ENCODE results near the gene CBX4. TPM values are rescaled to one million over a fixed set of nuclear protein-coding genes. Genes with fewer than 3 reads are reported as not detected.

Gene CBX4
- total and polyA plus RNA-seq, 2 of the 13 experiments (the other 11 are each of a cell fraction or from before 2014, with no cell fraction given), result 25.8 to 50.8 TPM

GRCh38 chr17:79839356-79840268 is at the start of gene CBX4 (continued):
- TF ChIP-seq SIN3A (IDR thresholded peaks at IDR 0.05; ENCODE audit: borderline replicate concordance, low read depth, low read length) (peak; percentile 54; the same call in 1 of the 2 replicates), ETS1 (CRISPR knock-in tag; IDR thresholded peaks at IDR 0.05) (no peak), ZFP62 (CRISPR knock-in tag; IDR thresholded peaks at IDR 0.05) (no peak), EEA1 (CRISPR knock-in tag; IDR thresholded peaks at IDR 0.05; ENCODE audit: borderline replicate concordance) (peak; percentile 67; the same call in 1 of the 2 replicates), CHCHD3 (CRISPR knock-in tag; IDR thresholded peaks at IDR 0.05) (no peak; the same call in 1 of the 2 replicates), ZNF746 (CRISPR knock-in tag; IDR thresholded peaks at IDR 0.05) (peak; percentile 85), SIX4 (CRISPR knock-in tag; IDR thresholded peaks at IDR 0.05) (no peak), ZSCAN12 (CRISPR knock-in tag; IDR thresholded peaks at IDR 0.05) (0 out of 2 replicates have a peak, but pooled peaks have one; percentile 59), KMT2A (CRISPR knock-in tag; IDR thresholded peaks at IDR 0.05) (no peak), ZNF616 (CRISPR knock-in tag; IDR thresholded peaks at IDR 0.05; ENCODE audit: low read depth) (peak; percentile 33; the same call in 1 of the 2 replicates), ZNF563 (CRISPR knock-in tag; IDR thresholded peaks at IDR 0.05) (peak; percentile 43), HNF4G (IDR thresholded peaks at IDR 0.05; ENCODE audit: borderline replicate concordance, low read depth, low read length) (no peak; the same call in 1 of the 2 replicates), HNF4G (CRISPR knock-in tag; IDR thresholded peaks at IDR 0.05; ENCODE audit: borderline replicate concordance, low read depth) (no peak; the same call in none of the 2 replicates), XBP1 (CRISPR knock-in tag; IDR thresholded peaks at IDR 0.05) (no peak), LCORL (IDR thresholded peaks at IDR 0.05) (peak; percentile 55; the same call in 1 of the 2 replicates), LCORL (CRISPR knock-in tag; IDR thresholded peaks at IDR 0.05) (peak; percentile 97), ZNF225 (CRISPR knock-in tag; IDR thresholded peaks at IDR 0.05) (peak; percentile 73; the same call in 1 of the 2 replicates), ZNF780A (CRISPR knock-in tag; IDR thresholded peaks at IDR 0.05) (no peak; the same call in 1 of the 2 replicates), NFKB2 (CRISPR knock-in tag; IDR thresholded peaks at IDR 0.05; ENCODE audit: borderline replicate concordance) (peak; percentile 75), HES4 (CRISPR knock-in tag; IDR thresholded peaks at IDR 0.05; ENCODE audit: borderline replicate concordance) (no peak; the same call in 1 of the 2 replicates), ZNF660 (CRISPR knock-in tag; IDR thresholded peaks at IDR 0.05; ENCODE audit: borderline replicate concordance, low read depth) (no peak), BCL6 (CRISPR knock-in tag; IDR thresholded peaks at IDR 0.05) (peak; percentile 33; the same call in 1 of the 2 replicates), FOXK1 (CRISPR knock-in tag; IDR thresholded peaks at IDR 0.05; ENCODE audit: borderline replicate concordance, low read depth) (peak; percentile 69; the same call in 1 of the 2 replicates), CHD4 (IDR thresholded peaks at IDR 0.05; ENCODE audit: borderline replicate concordance, low read length) (0 out of 2 replicates have a peak, but pooled peaks have one; percentile 37), E2F5 (CRISPR knock-in tag; conservative IDR thresholded peaks at IDR 0.05) (no peak; the same call in 1 of the 2 replicates)
- TF ChIP-seq, protein P1, sequence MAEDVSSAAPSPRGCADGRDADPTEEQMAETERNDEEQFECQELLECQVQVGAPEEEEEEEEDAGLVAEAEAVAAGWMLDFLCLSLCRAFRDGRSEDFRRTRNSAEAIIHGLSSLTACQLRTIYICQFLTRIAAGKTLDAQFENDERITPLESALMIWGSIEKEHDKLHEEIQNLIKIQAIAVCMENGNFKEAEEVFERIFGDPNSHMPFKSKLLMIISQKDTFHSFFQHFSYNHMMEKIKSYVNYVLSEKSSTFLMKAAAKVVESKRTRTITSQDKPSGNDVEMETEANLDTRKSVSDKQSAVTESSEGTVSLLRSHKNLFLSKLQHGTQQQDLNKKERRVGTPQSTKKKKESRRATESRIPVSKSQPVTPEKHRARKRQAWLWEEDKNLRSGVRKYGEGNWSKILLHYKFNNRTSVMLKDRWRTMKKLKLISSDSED (CRISPR knock-in tag; IDR thresholded peaks at IDR 0.05), result 0 out of 2 replicates have a peak, but pooled peaks have one; percentile 50
